H1 (cell line): ENCODE data around the gene DSG2.

ENCODE experiments used
- BRCA1 ChIP-seq: IDR thresholded peaks from 2 replicates; pipeline ENCODE4 v1.6.1; 2012; ENCODE audit warnings: low read depth, low read length, improper control_type of control experiment
- CBX5 ChIP-seq: fragments of 300-800, 300-1000 bp; sonication (generic); IDR thresholded peaks from 2 replicates; pipeline ENCODE4 v1.7.1; 2016; ENCODE audit warnings: antibody characterized with exemption, low read length, low read depth
- EP300 ChIP-seq, 2 experiments: IDR thresholded peaks; 1 replicate in 1 of 2; 2 replicates in 1 of 2; pipeline ENCODE4 v1.6.1; 2011 to 2012; ENCODE audit warnings: low read depth in 2 of 2, low read length in 2 of 2, mild to moderate bottlenecking in 2 of 2, borderline replicate concordance in 1 of 2, inconsistent platforms in 1 of 2, moderate library complexity in 1 of 2
- EZH2 ChIP-seq: fragments of 200-600 bp; sonication (generic); IDR thresholded peaks from 2 replicates; pipeline ENCODE4 v1.7.1; 2012; ENCODE audit warnings: low read depth, mild to moderate bottlenecking, moderate library complexity, low read length, inconsistent platforms; ENCODE audit not compliant: severe bottlenecking
- POLR2A ChIP-seq, 2 experiments: IDR thresholded peaks; 1 replicate in 1 of 2; 2 replicates in 1 of 2; pipeline ENCODE4 v1.6.1; 2011; ENCODE audit warnings: low read depth in 2 of 2, low read length in 2 of 2, mild to moderate bottlenecking in 2 of 2; ENCODE audit errors: control extremely low read depth in 1 of 2
- RNF2 ChIP-seq: fragments of 200-900, 300-1000 bp; sonication (generic); IDR thresholded peaks from 2 replicates; pipeline ENCODE4 v1.7.1; 2016; ENCODE audit warnings: borderline replicate concordance, low read depth, mild to moderate bottlenecking, antibody characterized with exemption, low read length; ENCODE audit not compliant: poor library complexity, severe bottlenecking; ENCODE audit errors: missing control alignments
- SIX5 ChIP-seq: IDR thresholded peaks from 2 replicates; pipeline ENCODE4 v1.6.1; 2011; ENCODE audit warnings: mild to moderate bottlenecking, low read depth, low read length
- SP1 ChIP-seq: IDR thresholded peaks from 2 replicates; pipeline ENCODE4 v1.6.1; 2011; ENCODE audit warnings: low read depth, low read length
- TBP ChIP-seq: IDR thresholded peaks from 2 replicates; pipeline ENCODE4 v1.6.1; 2011; ENCODE audit warnings: low read depth, low read length, improper control_type of control experiment
- TCF12 ChIP-seq: IDR thresholded peaks from 2 replicates; pipeline ENCODE4 v1.6.1; 2011; ENCODE audit warnings: low read depth, mild to moderate bottlenecking, low read length
- TF ChIP-seq, protein P1 (sequence below), 3 experiments: IDR thresholded peaks; 1 replicate in 2 of 3; 2 replicates in 1 of 3; pipeline versions ENCODE4 v1.5.1 to v1.6.1; 2011; ENCODE audit warnings: low read length in 3 of 3, mild to moderate bottlenecking in 3 of 3, inconsistent platforms in 2 of 3, low read depth in 1 of 3, moderate library complexity in 1 of 3; ENCODE audit not compliant: insufficient read depth in 1 of 3; ENCODE audit errors: control extremely low read depth in 1 of 3
- TF ChIP-seq, protein P2 (sequence below): IDR thresholded peaks from 2 replicates; pipeline ENCODE4 v1.6.1; 2012; ENCODE audit warnings: low read length, inconsistent platforms
- TF ChIP-seq, protein P3 (sequence below): IDR thresholded peaks from 2 replicates; pipeline ENCODE4 v1.6.1; 2011; ENCODE audit warnings: low read depth, mild to moderate bottlenecking, low read length; ENCODE audit not compliant: insufficient read depth

DNA sequence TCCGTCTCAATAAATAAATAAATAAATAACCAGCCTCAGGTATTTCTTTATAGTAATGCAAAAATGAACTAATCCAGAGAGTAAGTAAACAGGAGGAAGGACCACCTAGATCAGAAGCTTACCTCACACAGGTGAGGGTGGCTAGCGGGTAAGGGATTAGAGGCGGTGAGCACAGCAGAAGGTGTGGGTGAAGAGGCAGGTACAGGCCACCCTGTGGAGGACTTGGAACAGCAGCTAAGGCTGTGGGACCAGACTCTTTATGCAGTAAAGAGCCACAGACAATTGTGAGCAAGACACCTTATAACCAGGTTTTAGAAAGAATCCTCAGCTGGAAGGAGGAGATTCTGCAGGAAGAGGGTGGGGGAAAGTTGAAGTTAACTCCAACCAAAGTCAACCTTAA is 59.5 kb downstream of the DSG2 start:
- TF ChIP-seq SIX5 (no peak), BRCA1 (no peak), SP1 (no peak), CBX5 (no peak), TBP (no peak), TCF12 (no peak), POLR2A (IDR thresholded peaks at IDR 0.05; ENCODE audit: control extremely low read depth in 1 of 2, low read depth in 2 of 2, low read length in 2 of 2) (no peak), EP300 (IDR thresholded peaks at IDR 0.05; ENCODE audit: borderline replicate concordance in 1 of 2, low read depth in 2 of 2, low read length in 2 of 2) (no peak), EZH2 (no peak), RNF2 (no peak)
- TF ChIP-seq, protein P1, sequence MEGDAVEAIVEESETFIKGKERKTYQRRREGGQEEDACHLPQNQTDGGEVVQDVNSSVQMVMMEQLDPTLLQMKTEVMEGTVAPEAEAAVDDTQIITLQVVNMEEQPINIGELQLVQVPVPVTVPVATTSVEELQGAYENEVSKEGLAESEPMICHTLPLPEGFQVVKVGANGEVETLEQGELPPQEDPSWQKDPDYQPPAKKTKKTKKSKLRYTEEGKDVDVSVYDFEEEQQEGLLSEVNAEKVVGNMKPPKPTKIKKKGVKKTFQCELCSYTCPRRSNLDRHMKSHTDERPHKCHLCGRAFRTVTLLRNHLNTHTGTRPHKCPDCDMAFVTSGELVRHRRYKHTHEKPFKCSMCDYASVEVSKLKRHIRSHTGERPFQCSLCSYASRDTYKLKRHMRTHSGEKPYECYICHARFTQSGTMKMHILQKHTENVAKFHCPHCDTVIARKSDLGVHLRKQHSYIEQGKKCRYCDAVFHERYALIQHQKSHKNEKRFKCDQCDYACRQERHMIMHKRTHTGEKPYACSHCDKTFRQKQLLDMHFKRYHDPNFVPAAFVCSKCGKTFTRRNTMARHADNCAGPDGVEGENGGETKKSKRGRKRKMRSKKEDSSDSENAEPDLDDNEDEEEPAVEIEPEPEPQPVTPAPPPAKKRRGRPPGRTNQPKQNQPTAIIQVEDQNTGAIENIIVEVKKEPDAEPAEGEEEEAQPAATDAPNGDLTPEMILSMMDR (IDR thresholded peaks at IDR 0.05; ENCODE audit: control extremely low read depth in 1 of 3, insufficient read depth in 1 of 3, low read depth in 1 of 3, low read length in 3 of 3), result peak; percentile 29 to 36 (median 32); a peak in 3 of 4 replicates
- TF ChIP-seq, protein P2, sequence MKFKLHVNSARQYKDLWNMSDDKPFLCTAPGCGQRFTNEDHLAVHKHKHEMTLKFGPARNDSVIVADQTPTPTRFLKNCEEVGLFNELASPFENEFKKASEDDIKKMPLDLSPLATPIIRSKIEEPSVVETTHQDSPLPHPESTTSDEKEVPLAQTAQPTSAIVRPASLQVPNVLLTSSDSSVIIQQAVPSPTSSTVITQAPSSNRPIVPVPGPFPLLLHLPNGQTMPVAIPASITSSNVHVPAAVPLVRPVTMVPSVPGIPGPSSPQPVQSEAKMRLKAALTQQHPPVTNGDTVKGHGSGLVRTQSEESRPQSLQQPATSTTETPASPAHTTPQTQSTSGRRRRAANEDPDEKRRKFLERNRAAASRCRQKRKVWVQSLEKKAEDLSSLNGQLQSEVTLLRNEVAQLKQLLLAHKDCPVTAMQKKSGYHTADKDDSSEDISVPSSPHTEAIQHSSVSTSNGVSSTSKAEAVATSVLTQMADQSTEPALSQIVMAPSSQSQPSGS, result no peak
- TF ChIP-seq, protein P3, sequence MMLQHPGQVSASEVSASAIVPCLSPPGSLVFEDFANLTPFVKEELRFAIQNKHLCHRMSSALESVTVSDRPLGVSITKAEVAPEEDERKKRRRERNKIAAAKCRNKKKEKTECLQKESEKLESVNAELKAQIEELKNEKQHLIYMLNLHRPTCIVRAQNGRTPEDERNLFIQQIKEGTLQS, result no peak
